Adrenal gland (tissue), 5 donors: ENCODE data around the gene MAP4K3.

ENCODE experiments used
- POLR2A ChIP-seq, 2 donors: fragments of 450-650 bp; IDR thresholded peaks; one replicate each; pipeline ENCODE4 v1.6.1; 2017; ENCODE audit warnings: antibody characterized with exemption in 2 of 2, mild to moderate bottlenecking in 2 of 2, moderate library complexity in 1 of 2
- TF ChIP-seq, protein P1 (sequence below), 6 experiments: fragments of 450-650 bp in 4 of 6; fragments of 200-600 bp in 2 of 6; sonication (generic) in 1 of 6; IDR thresholded peaks; 1 replicate in 5 of 6; 2 replicates in 1 of 6; pipeline versions ENCODE4 v1.5.1 to v1.8.0; 2016 to 2021; ENCODE audit warnings: antibody characterized with exemption in 6 of 6, mild to moderate bottlenecking in 2 of 6, moderate library complexity in 1 of 6
- donor health status: DM: no; HTN: no; CAD: no.

DNA sequence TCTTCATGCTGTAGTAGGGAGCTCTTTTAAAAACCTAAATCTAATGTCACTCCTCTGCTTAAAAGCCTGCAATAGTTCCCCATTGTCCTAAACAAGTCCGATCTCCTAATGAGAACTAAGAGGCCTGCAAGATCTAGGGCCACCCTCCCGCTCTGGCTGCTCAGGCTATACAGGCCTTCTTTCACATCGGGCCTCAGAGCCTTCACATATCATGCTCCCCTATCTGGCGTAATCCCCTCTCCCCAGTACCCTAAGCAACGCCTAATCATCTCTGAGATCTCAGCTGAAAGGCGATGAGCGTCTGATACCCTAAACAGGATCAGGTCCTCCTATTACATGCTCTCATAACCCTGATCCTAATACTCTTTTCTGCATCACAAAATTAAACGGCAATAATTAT is 1.9 kb downstream of the MAP4K3 start:
- TF ChIP-seq, protein P1, sequence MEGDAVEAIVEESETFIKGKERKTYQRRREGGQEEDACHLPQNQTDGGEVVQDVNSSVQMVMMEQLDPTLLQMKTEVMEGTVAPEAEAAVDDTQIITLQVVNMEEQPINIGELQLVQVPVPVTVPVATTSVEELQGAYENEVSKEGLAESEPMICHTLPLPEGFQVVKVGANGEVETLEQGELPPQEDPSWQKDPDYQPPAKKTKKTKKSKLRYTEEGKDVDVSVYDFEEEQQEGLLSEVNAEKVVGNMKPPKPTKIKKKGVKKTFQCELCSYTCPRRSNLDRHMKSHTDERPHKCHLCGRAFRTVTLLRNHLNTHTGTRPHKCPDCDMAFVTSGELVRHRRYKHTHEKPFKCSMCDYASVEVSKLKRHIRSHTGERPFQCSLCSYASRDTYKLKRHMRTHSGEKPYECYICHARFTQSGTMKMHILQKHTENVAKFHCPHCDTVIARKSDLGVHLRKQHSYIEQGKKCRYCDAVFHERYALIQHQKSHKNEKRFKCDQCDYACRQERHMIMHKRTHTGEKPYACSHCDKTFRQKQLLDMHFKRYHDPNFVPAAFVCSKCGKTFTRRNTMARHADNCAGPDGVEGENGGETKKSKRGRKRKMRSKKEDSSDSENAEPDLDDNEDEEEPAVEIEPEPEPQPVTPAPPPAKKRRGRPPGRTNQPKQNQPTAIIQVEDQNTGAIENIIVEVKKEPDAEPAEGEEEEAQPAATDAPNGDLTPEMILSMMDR (IDR thresholded peaks at IDR 0.05) = no peak
- TF ChIP-seq POLR2A (IDR thresholded peaks at IDR 0.05) = no peak
